Measurements from ENCODE around the gene TUSC2. TPM values are rescaled to one million over a fixed set of nuclear protein-coding genes. Genes with fewer than 3 reads are reported as not detected.

Gene TUSC2
- total RNA-seq, 2 experiments from 2014 or later, result 23.1 to 24.7 TPM

- no peaks in the 10 kb centered on the region for H3K9me3 ChIP-seq (ENCODE audit: control insufficient read depth in 1 of 2, insufficient read depth in 1 of 2, low read length in 2 of 2)
- ATAC-seq (ENCODE audit: poor library complexity) (no peak), DNase-seq (no peak)
- H3K27ac Mint-ChIP-seq, result peak overlapping the region; percentile 76
- peaks cover 60% of the 10 kb centered on the region for H3K4me1 ChIP-seq (ENCODE audit: insufficient read depth, low read length)
- no peaks in the 10 kb centered on the region for H3K27me3 Mint-ChIP-seq
- no peak for TF ChIP-seq CTCF (IDR thresholded peaks at IDR 0.05)
- H3K4me3 ChIP-seq (ENCODE audit: low read length), result no peak overlapping the region
- no peaks in the 10 kb centered on the region for H3K27me3 ChIP-seq (ENCODE audit: control insufficient read depth in 1 of 2, insufficient read depth in 2 of 2, low read length in 2 of 2)
- H3K36me3 ChIP-seq (ENCODE audit: insufficient read depth, low read length), result peaks cover 60% of the 10 kb centered on the region
- H3K4me3 Mint-ChIP-seq, result peak overlapping the region; percentile 89
- no peak overlapping the region for H3K27ac ChIP-seq (ENCODE audit: low read depth in 1 of 2, low read length in 2 of 2)
- CTCF ChIA-PET, result interaction anchor here (1.2 kb wide), 1 partner anchor 32 kb away, joined by 3 read pairs; no protein-coding TSS in a partner anchor
- POLR2A ChIA-PET, result interaction anchor here (0.7 to 6.4 kb wide), 2 partner anchors 18 to 253 kb away, joined by 4 to 57 read pairs; partner anchors contain the start of gene RASSF1
- peaks cover 51% of the 10 kb centered on the region for H3K4me1 Mint-ChIP-seq (ENCODE audit: low read depth)
- intact Hi-C loops (cut with DNase I, micrococcal nuclease), result no loop called here
- H3K9me3 Mint-ChIP-seq, result no peaks in the 10 kb centered on the region
- peaks cover 52% of the 10 kb centered on the region for H3K36me3 Mint-ChIP-seq (ENCODE audit: low read depth)
Measured at GRCh38 chr3:50356553-50356952, 28.5 kb upstream of the TUSC2 start.

- H3K36me3 Mint-ChIP-seq (ENCODE audit: low read depth), result peaks cover 58% of the 10 kb centered on the region
- H3K4me1 Mint-ChIP-seq (ENCODE audit: low read depth), result peaks cover 56% of the 10 kb centered on the region
- POLR2A ChIA-PET, result interaction anchor here (6.4 kb wide), 1 partner anchor 17 kb away, joined by 57 read pairs; the partner anchor contains the start of gene RASSF1
- TF ChIP-seq CTCF (IDR thresholded peaks at IDR 0.05), result no peak
- no peak for DNase-seq
- no peak overlapping the region for H3K4me3 ChIP-seq (ENCODE audit: low read length)
- no peaks in the 10 kb centered on the region for H3K9me3 ChIP-seq (ENCODE audit: control insufficient read depth in 1 of 2, insufficient read depth in 1 of 2, low read length in 2 of 2)
- ATAC-seq (ENCODE audit: poor library complexity), result no peak
- H3K4me3 Mint-ChIP-seq, result peak overlapping the region; percentile 7
- CTCF ChIA-PET, result no interaction called here
- intact Hi-C loops (cut with DNase I, micrococcal nuclease), result no loop called here
- H3K27ac Mint-ChIP-seq, result no peak overlapping the region
- peaks cover 63% of the 10 kb centered on the region for H3K36me3 ChIP-seq (ENCODE audit: insufficient read depth, low read length)
- peaks cover 66% of the 10 kb centered on the region for H3K4me1 ChIP-seq (ENCODE audit: insufficient read depth, low read length)
- no peaks in the 10 kb centered on the region for H3K9me3 Mint-ChIP-seq
- no peak overlapping the region for H3K27ac ChIP-seq (ENCODE audit: low read depth in 1 of 2, low read length in 2 of 2)
- H3K27me3 ChIP-seq (ENCODE audit: control insufficient read depth in 1 of 2, insufficient read depth in 2 of 2, low read length in 2 of 2), result no peaks in the 10 kb centered on the region
- no peaks in the 10 kb centered on the region for H3K27me3 Mint-ChIP-seq
Measured at GRCh38 chr3:50355829-50356552, 28.0 kb upstream of the TUSC2 start.

GRCh38 chr3:50354850-50355249, 26.8 kb upstream of the TUSC2 start:
- H3K4me1 Mint-ChIP-seq (ENCODE audit: low read depth), result peaks cover 65% of the 10 kb centered on the region
- ChIA-PET POLR2A (interaction anchor here (1.2 to 6.4 kb wide), 3 partner anchors 11 to 62 kb away, joined by 3 to 57 read pairs (median 9); partner anchors contain the start of gene RASSF1), CTCF (no interaction called here)
- H3K27me3 Mint-ChIP-seq, result no peaks in the 10 kb centered on the region
- no peak for DNase-seq
- no peak for TF ChIP-seq CTCF (IDR thresholded peaks at IDR 0.05)
- intact Hi-C loops (cut with DNase I, micrococcal nuclease), result loop anchor here in 1 of 2 experiments (5.0 kb wide), 2 partner anchors 1037 to 1147 kb away; partner anchors contain the start of genes DCAF1 and RBM15B
- Histone ChIP-seq H3K27me3 (ENCODE audit: control insufficient read depth in 1 of 2, insufficient read depth in 2 of 2, low read length in 2 of 2) (no peaks in the 10 kb centered on the region), H3K4me3 (ENCODE audit: low read length) (no peak overlapping the region), H3K27ac (ENCODE audit: low read depth in 1 of 2, low read length in 2 of 2) (no peak overlapping the region), H3K36me3 (ENCODE audit: insufficient read depth, low read length) (peaks cover 63% of the 10 kb centered on the region), H3K9me3 (ENCODE audit: control insufficient read depth in 1 of 2, insufficient read depth in 1 of 2, low read length in 2 of 2) (no peaks in the 10 kb centered on the region), H3K4me1 (ENCODE audit: insufficient read depth, low read length) (peaks cover 72% of the 10 kb centered on the region)
- no peak for ATAC-seq (ENCODE audit: poor library complexity)
- H3K4me3 Mint-ChIP-seq, result peak overlapping the region; percentile 30
- no peaks in the 10 kb centered on the region for H3K9me3 Mint-ChIP-seq
- H3K27ac Mint-ChIP-seq, result no peak overlapping the region
- peaks cover 69% of the 10 kb centered on the region for H3K36me3 Mint-ChIP-seq (ENCODE audit: low read depth)

All from CD4-positive, alpha-beta T cell (primary cell).